HEK293 (cell line): ENCODE data around the gene PGS1.
A peak's percentile ranks its signal among the peaks of the same experiment; 100 is the strongest.

Experiments used
- CTCF ChIA-PET: fragments of 350-600 bp; formaldehyde crosslinking; extraction: SDS; loops from one replicate; lab custom pipeline; 2021; ENCODE audit warnings: antibody characterized with exemption; lab: Yijun Ruan, JAX
- POLR2A ChIA-PET: fragments of 300-600 bp; formaldehyde crosslinking; extraction: SDS; loops from one replicate; lab custom pipeline; 2020; ENCODE audit warnings: antibody characterized with exemption, inconsistent platforms; lab: Yijun Ruan, JAX
- H3K27ac ChIP-seq: fragments of 200-500 bp; sonication (Bioruptor generic); 2 replicates; pipeline ENCODE4 v1.5.1; 2014; ENCODE audit warnings: low read depth, low read length, control low read depth, inconsistent platforms; ENCODE audit errors: extremely low read depth
- H3K36me3 ChIP-seq, 2 experiments: fragments of 200-500 bp in 1 of 2; sonication (Bioruptor generic) in 1 of 2; 1 replicate in 1 of 2; 2 replicates in 1 of 2; pipeline ENCODE4 v1.5.1; 2014 to 2017; ENCODE audit warnings: inconsistent platforms in 2 of 2, low read length in 2 of 2; ENCODE audit not compliant: control insufficient read depth in 2 of 2, insufficient read depth in 1 of 2
- H3K4me1 ChIP-seq: fragments of 200-500 bp; sonication (Bioruptor generic); 2 replicates; pipeline ENCODE4 v1.5.1; 2014; ENCODE audit warnings: mild to moderate bottlenecking, low read length, inconsistent platforms; ENCODE audit not compliant: control insufficient read depth, insufficient read depth
- H3K4me3 ChIP-seq: 2 replicates; pipeline ENCODE4 v1.5.1; 2011; ENCODE audit warnings: low read depth, mild to moderate bottlenecking, control low read depth, low read length, moderate library complexity
- H3K9me3 ChIP-seq: fragments of 200-500 bp; sonication (Bioruptor generic); 2 replicates; pipeline ENCODE4 v1.5.1; 2014; ENCODE audit warnings: low read depth, low read length, inconsistent platforms; ENCODE audit not compliant: control insufficient read depth, insufficient read depth
- GLIS1 ChIP-seq: fragments of 450-650 bp; formaldehyde crosslinking; IDR thresholded peaks from 2 replicates; pipeline ENCODE4 v1.5.1; 2016; ENCODE audit warnings: missing biosample characterization, missing genetic modification characterization
- REPIN1 ChIP-seq: fragments of 450-650 bp; formaldehyde crosslinking; IDR thresholded peaks from 2 replicates; pipeline ENCODE4 v1.5.1; 2017; ENCODE audit warnings: missing biosample characterization, missing genetic modification characterization, low read depth
- ZBTB21 ChIP-seq: fragments of 450-650 bp; formaldehyde crosslinking; IDR thresholded peaks from 2 replicates; pipeline ENCODE4 v1.5.1; 2017; ENCODE audit warnings: missing biosample characterization, missing genetic modification characterization
- ZEB2 ChIP-seq: fragments of 450-650 bp; formaldehyde crosslinking; IDR thresholded peaks from 2 replicates; pipeline ENCODE4 v1.5.1; 2016; ENCODE audit warnings: missing biosample characterization, missing genetic modification characterization
- ZFHX2 ChIP-seq: fragments of 450-650 bp; formaldehyde crosslinking; conservative IDR thresholded peaks from 2 replicates; pipeline ENCODE4 v1.5.1; 2016; ENCODE audit warnings: missing biosample characterization, missing genetic modification characterization
- ZIC2 ChIP-seq: fragments of 450-650 bp; formaldehyde crosslinking; IDR thresholded peaks from 2 replicates; pipeline ENCODE4 v1.5.1; 2016; ENCODE audit warnings: missing biosample characterization, missing genetic modification characterization
- ZNF112 ChIP-seq: fragments of 450-650 bp; formaldehyde crosslinking; IDR thresholded peaks from 2 replicates; pipeline ENCODE4 v1.5.0; 2017; ENCODE audit warnings: missing biosample characterization, missing genetic modification characterization
- ZNF140 ChIP-seq: fragments of 450-650 bp; formaldehyde crosslinking; IDR thresholded peaks from 2 replicates; pipeline ENCODE4 v1.5.1; 2016; ENCODE audit warnings: missing biosample characterization, missing genetic modification characterization
- ZNF169 ChIP-seq: fragments of 450-650 bp; formaldehyde crosslinking; IDR thresholded peaks from 2 replicates; pipeline ENCODE4 v1.5.1; 2016; ENCODE audit warnings: missing biosample characterization, missing genetic modification characterization
- ZNF19 ChIP-seq: fragments of 450-650 bp; formaldehyde crosslinking; IDR thresholded peaks from 2 replicates; pipeline ENCODE4; 2016; ENCODE audit warnings: missing biosample characterization, missing genetic modification characterization, low read depth
- ZNF24 ChIP-seq: fragments of 450-650 bp; formaldehyde crosslinking; IDR thresholded peaks from 2 replicates; pipeline ENCODE4 v1.5.1; 2016; ENCODE audit warnings: missing biosample characterization, missing genetic modification characterization
- ZNF248 ChIP-seq: fragments of 450-650 bp; formaldehyde crosslinking; IDR thresholded peaks from 2 replicates; pipeline ENCODE4 v1.5.1; 2017; ENCODE audit warnings: missing biosample characterization, missing genetic modification characterization
- ZNF394 ChIP-seq: fragments of 450-650 bp; formaldehyde crosslinking; IDR thresholded peaks from 2 replicates; pipeline ENCODE4 v1.5.1; 2016; ENCODE audit warnings: missing biosample characterization, missing genetic modification characterization, mild to moderate bottlenecking, moderate library complexity, borderline replicate concordance
- ZNF416 ChIP-seq: fragments of 450-650 bp; formaldehyde crosslinking; IDR thresholded peaks from 2 replicates; pipeline ENCODE4 v1.5.1; 2016; ENCODE audit warnings: missing biosample characterization, missing genetic modification characterization
- ZNF596 ChIP-seq: fragments of 450-650 bp; IDR thresholded peaks from 2 replicates; pipeline ENCODE4 v1.5.0; 2018; ENCODE audit warnings: missing biosample characterization, mild to moderate bottlenecking, missing genetic modification characterization, moderate library complexity
- ZNF600 ChIP-seq: fragments of 450-650 bp; formaldehyde crosslinking; IDR thresholded peaks from 2 replicates; pipeline ENCODE4 v1.5.1; 2016; ENCODE audit warnings: missing biosample characterization, missing genetic modification characterization
- ZNF768 ChIP-seq: fragments of 450-650 bp; formaldehyde crosslinking; IDR thresholded peaks from 2 replicates; pipeline ENCODE4 v1.5.1; 2018; ENCODE audit warnings: missing biosample characterization, mild to moderate bottlenecking, missing genetic modification characterization
- ZNF777 ChIP-seq: fragments of 450-650 bp; formaldehyde crosslinking; IDR thresholded peaks from 2 replicates; pipeline ENCODE4 v1.5.1; 2017; ENCODE audit warnings: missing biosample characterization, missing genetic modification characterization, borderline replicate concordance
- ZSCAN16 ChIP-seq: fragments of 450-650 bp; formaldehyde crosslinking; IDR thresholded peaks from 2 replicates; pipeline ENCODE4 v1.5.1; 2016; ENCODE audit warnings: missing biosample characterization, missing genetic modification characterization
- ZXDB ChIP-seq: fragments of 450-650 bp; formaldehyde crosslinking; IDR thresholded peaks from 2 replicates; pipeline ENCODE4 v1.5.1; 2016; ENCODE audit warnings: missing biosample characterization, missing genetic modification characterization
- TF ChIP-seq, protein P1 (sequence below): sonication (generic); formaldehyde crosslinking; IDR thresholded peaks from 2 replicates; pipeline ENCODE4 v1.8.1; 2022; ENCODE audit warnings: mild to moderate bottlenecking, moderate library complexity, missing genetic modification reagents
- TF ChIP-seq, protein P2 (sequence below): fragments of 450-650 bp; formaldehyde crosslinking; IDR thresholded peaks from 2 replicates; pipeline ENCODE4 v1.5.1; 2016; ENCODE audit warnings: missing biosample characterization, missing genetic modification characterization
- TF ChIP-seq, protein P3 (sequence below): fragments of 450-650 bp; formaldehyde crosslinking; IDR thresholded peaks from 2 replicates; pipeline ENCODE4 v1.5.1; 2016; ENCODE audit warnings: missing biosample characterization, missing genetic modification characterization

PGS1 gene

DNA sequence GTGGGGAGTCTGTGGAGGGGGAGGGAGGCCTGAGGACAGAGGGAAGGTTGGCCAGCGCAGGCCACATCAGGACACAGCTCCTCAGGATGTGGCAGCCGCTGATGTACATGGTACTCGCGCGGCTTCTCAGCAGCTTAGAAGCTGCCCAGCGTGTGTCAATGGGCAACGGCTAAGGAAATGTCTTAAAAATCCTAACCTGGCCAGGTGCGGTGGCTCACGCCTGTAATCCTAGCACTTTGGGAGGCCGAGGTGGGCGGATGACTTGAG lies 53.2 kb downstream of the PGS1 start:
- Histone ChIP-seq H3K36me3 (peaks cover 0 to 28% of the 10 kb centered on the region in 2 experiments; a peak in 1 of 3 replicates), H3K27ac (no peak overlapping the region), H3K9me3 (no peaks in the 10 kb centered on the region), H3K4me1 (no peaks in the 10 kb centered on the region), H3K4me3 (no peak overlapping the region)
- CTCF ChIA-PET, result interaction anchor here (0.7 to 2.6 kb wide), 3 partner anchors 10 to 180 kb away, joined by 3 to 15 read pairs (median 4); no protein-coding TSS in a partner anchor
- TF ChIP-seq ZNF596 (tag by site-specific recombination) (no peak), ZNF169 (tag by site-specific recombination) (no peak), ZNF777 (no peak), ZNF140 (tag by site-specific recombination) (no peak), ZNF768 (tag by site-specific recombination) (no peak), ZFHX2 (no peak), ZEB2 (tag by site-specific recombination) (no peak), REPIN1 (tag by site-specific recombination) (no peak), ZNF19 (tag by site-specific recombination) (no peak), ZNF416 (tag by site-specific recombination) (no peak), ZNF600 (tag by site-specific recombination) (no peak), ZNF248 (tag by site-specific recombination) (no peak)
- TF ChIP-seq, protein P1, sequence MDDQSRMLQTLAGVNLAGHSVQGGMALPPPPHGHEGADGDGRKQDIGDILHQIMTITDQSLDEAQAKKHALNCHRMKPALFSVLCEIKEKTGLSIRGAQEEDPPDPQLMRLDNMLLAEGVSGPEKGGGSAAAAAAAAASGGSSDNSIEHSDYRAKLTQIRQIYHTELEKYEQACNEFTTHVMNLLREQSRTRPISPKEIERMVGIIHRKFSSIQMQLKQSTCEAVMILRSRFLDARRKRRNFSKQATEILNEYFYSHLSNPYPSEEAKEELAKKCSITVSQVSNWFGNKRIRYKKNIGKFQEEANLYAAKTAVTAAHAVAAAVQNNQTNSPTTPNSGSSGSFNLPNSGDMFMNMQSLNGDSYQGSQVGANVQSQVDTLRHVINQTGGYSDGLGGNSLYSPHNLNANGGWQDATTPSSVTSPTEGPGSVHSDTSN, result no peak
- POLR2A ChIA-PET, result no interaction called here

DNA sequence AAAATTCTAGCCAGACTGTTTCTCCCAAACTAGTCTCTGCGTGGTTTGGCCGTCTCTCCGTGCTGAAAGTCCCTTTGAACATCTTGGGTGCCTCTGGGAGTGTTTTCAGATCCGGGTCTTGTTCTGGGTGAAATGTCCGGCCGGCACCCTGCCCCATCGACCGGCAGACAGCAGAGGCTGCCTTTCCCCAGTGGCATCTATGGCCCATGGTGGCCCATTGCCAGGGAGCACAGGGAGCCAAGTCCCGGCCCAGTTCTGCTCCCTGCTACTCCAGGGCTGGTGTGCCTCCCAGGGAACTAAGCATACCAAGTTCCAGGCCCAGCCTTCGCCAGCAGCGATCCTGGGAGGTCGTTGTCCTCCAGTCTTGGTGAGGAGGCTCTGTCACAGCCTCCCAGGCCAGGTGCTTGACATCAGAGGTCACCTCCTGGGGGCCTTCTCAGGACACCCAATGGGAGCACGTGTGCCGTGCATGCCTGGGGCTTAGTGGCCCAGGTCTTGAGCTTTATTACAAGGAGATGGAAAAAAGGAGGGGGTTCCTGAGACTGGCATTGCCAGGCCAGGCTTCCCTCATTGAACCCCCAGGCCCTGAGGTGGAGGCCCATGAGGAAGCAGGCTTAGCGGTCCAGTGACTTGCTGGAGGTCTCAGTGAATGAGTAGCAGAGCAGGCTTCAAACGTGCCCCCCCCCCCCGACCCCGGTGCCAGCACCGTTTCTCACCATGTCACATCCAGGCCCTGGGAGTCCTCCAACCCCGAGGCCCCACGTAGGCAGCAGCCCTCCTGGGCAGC lies 54.0 kb downstream of the PGS1 start:
- TF ChIP-seq ZNF394 (tag by site-specific recombination) (peak; percentile 56; the same call in 1 of the 2 replicates), GLIS1 (tag by site-specific recombination) (peak; percentile 78), ZNF140 (tag by site-specific recombination) (no peak), ZBTB21 (tag by site-specific recombination) (no peak)
- TF ChIP-seq, all 188 proteins: peak for 2
- no peaks in the 10 kb centered on the region for H3K9me3 ChIP-seq
- H3K27ac ChIP-seq, result no peak overlapping the region
- no peaks in the 10 kb centered on the region for H3K4me1 ChIP-seq
- H3K4me3 ChIP-seq, result no peak overlapping the region
- POLR2A ChIA-PET, result interaction anchor here (0.7 kb wide), 3 partner anchors 11 to 675 kb away, joined by 3 to 4 read pairs (median 4); no protein-coding TSS in a partner anchor
- peaks cover 0 to 20% of the 10 kb centered on the region in 2 experiments; a peak in 1 of 3 replicates for H3K36me3 ChIP-seq
- CTCF ChIA-PET, result interaction anchor here (0.6 to 2.6 kb wide), 5 partner anchors 10 to 181 kb away, joined by 3 to 15 read pairs (median 4); no protein-coding TSS in a partner anchor

DNA sequence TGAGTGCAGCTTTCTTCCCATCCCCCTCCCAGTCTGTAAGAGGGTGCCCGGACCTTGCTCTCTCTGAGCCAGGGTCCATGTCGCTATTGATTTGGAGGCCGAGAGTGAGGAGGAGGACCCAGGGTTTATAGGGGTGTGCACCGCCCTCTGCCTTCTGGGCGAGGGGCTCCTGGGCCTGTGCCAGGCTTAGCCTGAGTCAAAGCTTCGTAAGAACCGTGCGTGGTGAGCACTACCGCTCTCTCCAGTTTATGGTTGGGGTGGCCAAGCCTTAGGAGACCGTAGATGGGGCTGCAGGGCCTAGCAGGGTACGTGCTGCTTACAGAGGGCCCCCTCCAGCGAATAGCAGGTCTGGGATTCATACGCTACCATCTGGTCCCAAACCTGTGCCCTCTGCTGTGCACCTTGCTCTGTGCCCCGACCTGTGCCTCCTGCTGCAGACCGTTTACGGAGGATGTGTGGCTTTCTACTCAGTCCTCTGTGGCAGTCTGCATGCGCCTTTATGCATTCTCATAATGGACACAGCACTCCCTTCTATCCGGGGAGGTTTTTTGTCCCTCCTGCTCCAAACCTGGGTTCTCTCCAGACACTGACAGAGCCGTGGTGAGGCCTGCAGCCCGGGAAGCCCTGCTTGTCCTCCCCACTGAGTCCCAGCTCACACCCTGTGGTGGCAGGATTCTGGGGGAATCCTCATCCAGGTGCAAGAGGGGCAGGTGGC lies 54.7 kb downstream of the PGS1 start:
- CTCF ChIA-PET, result interaction anchor here (0.6 to 1.5 kb wide), 3 partner anchors 11 to 182 kb away, joined by 3 to 5 read pairs (median 4); no protein-coding TSS in a partner anchor
- no peaks in the 10 kb centered on the region for H3K4me1 ChIP-seq
- POLR2A ChIA-PET, result interaction anchor here (0.7 kb wide), 3 partner anchors 11 to 676 kb away, joined by 3 to 4 read pairs (median 4); no protein-coding TSS in a partner anchor

More for the DNA sequence above, 54.7 kb downstream of the PGS1 start:
- Histone ChIP-seq H3K36me3 (peaks cover 0 to 17% of the 10 kb centered on the region in 2 experiments; a peak in 1 of 3 replicates), H3K9me3 (no peaks in the 10 kb centered on the region), H3K4me3 (no peak overlapping the region), H3K27ac (no peak overlapping the region)
- TF ChIP-seq, protein P2, sequence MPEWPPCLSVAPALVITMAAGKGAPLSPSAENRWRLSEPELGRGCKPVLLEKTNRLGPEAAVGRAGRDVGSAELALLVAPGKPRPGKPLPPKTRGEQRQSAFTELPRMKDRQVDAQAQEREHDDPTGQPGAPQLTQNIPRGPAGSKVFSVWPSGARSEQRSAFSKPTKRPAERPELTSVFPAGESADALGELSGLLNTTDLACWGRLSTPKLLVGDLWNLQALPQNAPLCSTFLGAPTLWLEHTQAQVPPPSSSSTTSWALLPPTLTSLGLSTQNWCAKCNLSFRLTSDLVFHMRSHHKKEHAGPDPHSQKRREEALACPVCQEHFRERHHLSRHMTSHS, result no peak
- no peak for TF ChIP-seq GLIS1 (tag by site-specific recombination)
- no peak for TF ChIP-seq ZNF24 (tag by site-specific recombination)
- no peak for TF ChIP-seq ZXDB (tag by site-specific recombination)
- TF ChIP-seq ZIC2 (tag by site-specific recombination), result no peak
- TF ChIP-seq ZNF112 (tag by site-specific recombination), result no peak
- TF ChIP-seq, protein P3, sequence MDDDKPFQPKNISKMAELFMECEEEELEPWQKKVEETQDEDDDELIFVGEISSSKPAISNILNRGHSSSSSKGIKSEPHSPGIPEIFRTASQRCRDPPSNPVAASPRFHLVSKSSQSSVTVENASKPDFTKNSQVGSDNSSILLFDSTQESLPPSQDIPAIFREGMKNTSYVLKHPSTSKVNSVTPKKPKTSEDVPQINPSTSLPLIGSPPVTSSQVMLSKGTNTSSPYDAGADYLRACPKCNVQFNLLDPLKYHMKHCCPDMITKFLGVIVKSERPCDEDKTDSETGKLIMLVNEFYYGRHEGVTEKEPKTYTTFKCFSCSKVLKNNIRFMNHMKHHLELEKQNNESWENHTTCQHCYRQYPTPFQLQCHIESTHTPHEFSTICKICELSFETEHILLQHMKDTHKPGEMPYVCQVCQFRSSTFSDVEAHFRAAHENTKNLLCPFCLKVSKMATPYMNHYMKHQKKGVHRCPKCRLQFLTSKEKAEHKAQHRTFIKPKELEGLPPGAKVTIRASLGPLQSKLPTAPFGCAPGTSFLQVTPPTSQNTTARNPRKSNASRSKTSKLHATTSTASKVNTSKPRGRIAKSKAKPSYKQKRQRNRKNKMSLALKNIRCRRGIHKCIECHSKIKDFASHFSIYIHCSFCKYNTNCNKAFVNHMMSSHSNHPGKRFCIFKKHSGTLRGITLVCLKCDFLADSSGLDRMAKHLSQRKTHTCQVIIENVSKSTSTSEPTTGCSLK (tag by site-specific recombination), result no peak
- no peak for TF ChIP-seq ZSCAN16
